AG09319 (cell line): ENCODE measurements around the gene FMN2.

ENCODE experiments used
- DNase-seq: peaks from one replicate; pipeline ENCODE4 v3.0.0-alpha.2; 2010; ENCODE audit warnings: low read depth; ENCODE audit errors: extremely low read depth
- TF ChIP-seq, protein P1 (sequence below): IDR thresholded peaks from 2 replicates; pipeline ENCODE4 v1.5.1; 2011; ENCODE audit warnings: low read depth, mild to moderate bottlenecking, inconsistent platforms, low read length, moderate library complexity

Gene FMN2

DNA sequence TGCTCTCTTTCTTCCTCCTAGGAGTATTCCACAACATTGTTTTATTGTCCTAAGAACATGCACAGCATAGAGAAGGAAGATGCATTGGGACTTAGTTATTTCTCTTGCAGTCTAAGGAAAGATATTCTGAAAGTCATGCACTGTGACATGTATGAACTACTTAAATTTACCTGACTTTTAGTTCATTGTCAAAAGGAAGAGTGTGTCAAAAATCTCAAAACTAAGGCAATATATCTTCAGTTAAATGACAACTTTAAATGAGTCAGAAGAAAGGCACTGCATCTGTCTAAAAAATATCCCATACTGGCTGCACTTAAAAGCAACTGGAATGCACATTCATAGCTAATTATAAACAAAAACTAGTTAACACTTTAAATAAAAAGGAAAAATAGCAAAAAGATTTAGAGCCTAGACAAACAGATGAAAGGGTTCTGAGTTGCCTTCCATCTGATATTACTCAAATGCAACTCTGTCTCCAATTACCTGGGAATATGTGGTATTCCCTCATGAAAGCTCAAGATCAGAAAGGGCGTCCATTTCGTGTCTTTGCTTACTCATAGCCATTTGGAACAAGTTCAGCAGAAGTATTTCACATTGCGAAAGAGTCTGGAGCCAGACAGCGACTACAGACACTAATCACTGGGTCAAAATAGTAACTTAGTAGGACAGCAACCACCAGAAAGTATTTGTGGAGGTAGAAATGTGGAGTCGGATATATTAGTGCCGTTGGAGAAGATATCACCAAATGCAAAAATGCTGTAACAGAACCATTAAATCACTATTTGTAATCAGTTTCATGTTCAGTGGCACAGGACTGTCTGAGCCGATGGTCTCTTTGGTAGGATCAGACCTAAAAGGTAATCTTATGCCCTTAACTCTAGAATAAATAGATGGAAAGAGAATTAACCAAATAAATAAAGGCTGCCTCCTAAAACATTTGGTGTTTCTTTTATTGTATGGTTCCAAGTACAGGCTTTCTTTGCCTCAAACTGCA is 294.6 kb downstream of the FMN2 start:
- peak; percentile 83 for DNase-seq
- TF ChIP-seq, protein P1, sequence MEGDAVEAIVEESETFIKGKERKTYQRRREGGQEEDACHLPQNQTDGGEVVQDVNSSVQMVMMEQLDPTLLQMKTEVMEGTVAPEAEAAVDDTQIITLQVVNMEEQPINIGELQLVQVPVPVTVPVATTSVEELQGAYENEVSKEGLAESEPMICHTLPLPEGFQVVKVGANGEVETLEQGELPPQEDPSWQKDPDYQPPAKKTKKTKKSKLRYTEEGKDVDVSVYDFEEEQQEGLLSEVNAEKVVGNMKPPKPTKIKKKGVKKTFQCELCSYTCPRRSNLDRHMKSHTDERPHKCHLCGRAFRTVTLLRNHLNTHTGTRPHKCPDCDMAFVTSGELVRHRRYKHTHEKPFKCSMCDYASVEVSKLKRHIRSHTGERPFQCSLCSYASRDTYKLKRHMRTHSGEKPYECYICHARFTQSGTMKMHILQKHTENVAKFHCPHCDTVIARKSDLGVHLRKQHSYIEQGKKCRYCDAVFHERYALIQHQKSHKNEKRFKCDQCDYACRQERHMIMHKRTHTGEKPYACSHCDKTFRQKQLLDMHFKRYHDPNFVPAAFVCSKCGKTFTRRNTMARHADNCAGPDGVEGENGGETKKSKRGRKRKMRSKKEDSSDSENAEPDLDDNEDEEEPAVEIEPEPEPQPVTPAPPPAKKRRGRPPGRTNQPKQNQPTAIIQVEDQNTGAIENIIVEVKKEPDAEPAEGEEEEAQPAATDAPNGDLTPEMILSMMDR: no peak

DNA sequence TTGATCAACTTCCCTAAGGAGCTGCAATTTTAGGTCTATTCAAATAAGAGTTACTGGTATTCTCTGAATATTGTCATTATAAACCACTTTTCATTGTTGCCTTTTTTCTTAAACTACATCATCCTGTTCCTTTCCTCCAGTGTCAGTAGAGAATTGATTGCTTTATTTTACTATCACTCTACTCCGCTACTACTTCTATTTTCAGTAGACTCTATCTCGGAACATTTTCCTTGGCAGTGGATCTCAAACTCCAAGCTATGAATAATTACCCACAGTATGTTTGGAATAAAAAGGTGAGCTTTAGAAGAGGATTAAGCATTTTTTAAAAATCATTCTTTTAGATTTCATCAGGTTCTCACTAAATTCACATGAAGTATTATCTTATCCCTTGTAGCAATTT is 295.4 kb downstream of the FMN2 start:
- TF ChIP-seq, protein P1: no peak

DNA sequence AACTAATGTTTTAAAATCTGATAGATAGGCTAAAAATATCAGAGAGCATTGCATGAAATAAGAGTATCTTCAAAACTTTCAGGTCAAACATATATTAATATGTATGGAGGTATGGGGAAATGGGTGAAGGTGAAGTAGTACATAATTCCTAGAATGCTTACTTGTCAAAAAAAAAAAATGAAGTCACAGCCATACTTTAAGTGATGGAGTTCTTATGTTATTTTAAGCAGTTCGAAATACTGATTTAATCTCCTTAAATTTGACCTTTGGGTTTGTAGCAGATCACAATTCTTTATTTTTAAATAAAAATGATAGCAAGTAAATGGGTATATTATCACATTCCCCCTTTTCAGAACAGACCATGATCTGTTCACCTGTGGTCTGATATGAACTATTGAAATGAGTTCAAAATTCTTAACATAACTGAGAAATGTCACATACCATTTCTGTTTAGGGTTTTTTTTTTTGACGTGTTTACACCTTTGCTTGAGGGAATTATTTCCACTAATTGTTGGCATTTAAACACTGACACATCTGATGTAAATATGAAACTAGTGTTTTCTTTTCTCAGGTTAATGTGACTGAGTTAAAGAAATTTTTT is 300.1 kb downstream of the FMN2 start:
- TF ChIP-seq, protein P1: no peak
- no peak for DNase-seq

More for the DNA sequence above, 295.4 kb downstream of the FMN2 start:
- no peak for DNase-seq

DNA sequence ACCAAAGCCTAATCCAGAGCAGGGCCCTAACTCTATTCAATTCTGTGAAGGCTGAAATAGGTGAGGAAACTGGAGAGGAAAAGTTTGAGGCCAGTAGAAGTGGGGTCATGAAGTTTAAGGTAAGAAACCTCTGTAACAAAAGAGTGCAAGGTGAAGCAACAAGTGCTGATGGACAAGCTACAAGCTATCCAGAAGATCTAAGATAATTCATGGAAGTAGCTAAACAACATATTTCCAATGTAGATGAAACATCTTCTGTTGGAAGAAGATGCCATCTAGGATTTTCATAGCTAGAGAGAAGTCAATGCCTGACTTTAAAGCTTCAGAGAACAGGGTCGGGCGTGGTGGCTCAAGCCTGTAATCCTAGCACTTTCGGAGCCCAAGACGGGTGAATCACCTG is 302.7 kb downstream of the FMN2 start:
- TF ChIP-seq, protein P1: no peak

DNA sequence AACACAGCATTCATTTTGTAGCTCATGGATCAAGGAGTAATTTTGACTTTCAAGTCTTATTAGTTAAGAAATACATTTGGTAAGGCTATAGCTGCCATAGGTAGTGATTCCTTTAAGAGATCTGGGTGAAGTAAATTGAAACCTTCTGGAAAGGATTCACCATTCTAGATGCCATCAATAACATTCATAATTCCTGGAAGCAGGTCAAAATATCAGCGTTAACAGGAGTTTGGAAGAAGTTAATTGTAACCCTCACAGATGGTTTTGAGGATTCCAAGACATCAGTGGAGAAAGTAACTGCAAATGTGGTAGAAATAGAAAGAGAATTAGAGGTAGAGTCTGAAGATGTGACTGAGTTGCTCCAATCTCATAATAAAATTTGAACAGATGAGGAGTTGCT is 303.7 kb downstream of the FMN2 start:
- TF ChIP-seq, protein P1: no peak
- DNase-seq: no peak

More for the DNA sequence above, 302.7 kb downstream of the FMN2 start:
- DNase-seq: no peak

DNA sequence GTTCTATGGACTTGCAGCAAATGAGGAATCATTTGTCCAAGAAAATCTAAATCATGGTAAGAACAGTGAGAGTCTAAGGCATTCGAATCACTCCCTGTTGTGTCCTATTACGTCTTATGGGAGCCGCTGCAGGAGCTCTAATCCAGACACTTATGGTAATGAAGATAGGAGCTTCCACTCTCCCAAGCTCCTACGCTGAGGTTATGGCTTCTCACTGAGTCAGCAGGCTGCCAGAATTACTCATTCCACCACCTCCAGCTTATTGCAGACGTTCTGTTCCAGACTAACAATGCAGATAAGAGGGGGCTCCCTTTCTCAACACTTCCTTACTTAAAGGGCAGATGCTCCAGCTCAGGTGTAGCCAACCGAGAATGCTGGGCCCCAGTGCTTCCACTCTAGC is 307.7 kb downstream of the FMN2 start:
- no peak for DNase-seq
- TF ChIP-seq, protein P1: no peak

DNA sequence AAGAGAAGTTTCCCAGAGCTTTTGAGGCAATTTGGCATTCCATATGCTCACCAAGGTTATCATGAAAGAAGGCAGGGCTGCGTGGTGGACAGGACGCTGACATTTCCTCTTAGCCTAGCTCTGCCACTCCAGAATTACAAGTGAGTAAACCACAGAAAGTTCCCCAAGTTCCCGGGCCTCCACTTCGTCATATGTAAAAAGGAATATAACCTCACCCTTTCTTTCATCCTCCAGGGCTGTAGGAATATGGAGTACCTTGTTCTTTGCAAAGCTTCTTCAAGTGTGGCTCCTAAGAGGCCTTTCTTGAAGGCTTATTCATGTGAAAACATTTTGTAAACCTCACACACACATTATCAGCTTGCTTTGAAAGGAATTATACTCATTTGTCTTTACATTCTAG is 310.0 kb downstream of the FMN2 start:
- TF ChIP-seq, protein P1: no peak
- no peak for DNase-seq
